Gastroesophageal sphincter (tissue), 4 donors: ENCODE data around the gene SLC36A2. TPM values are rescaled to one million over a fixed set of nuclear protein-coding genes. Genes with fewer than 3 reads are reported as not detected.

Experiments used
- ATAC-seq: fragments of 150-250 bp; one replicate; pipeline ENCODE4 v1.9.1; 2016; ENCODE audit warnings: mild to moderate bottlenecking, moderate library complexity
- H3K27ac ChIP-seq, 4 donors: fragments of 200-600 bp; sonication (generic) in 3 of 4; 1 replicate in 3 of 4; 2 replicates in 1 of 4; pipeline ENCODE4 v1.5.1; 2016 to 2019
- H3K27me3 ChIP-seq: fragments of 200-600 bp; sonication (generic); one replicate; pipeline ENCODE4 v1.5.1; 2019
- H3K36me3 ChIP-seq, 2 donors: fragments of 200-600 bp; sonication (generic); one replicate each; pipeline ENCODE4 v1.5.1; 2019; ENCODE audit warnings: control low read depth in 1 of 2
- H3K4me1 ChIP-seq, 3 donors: fragments of 200-600 bp; sonication (generic); 1 replicate in 2 of 3; 2 replicates in 1 of 3; pipeline ENCODE4 v1.5.1; 2016 to 2019; ENCODE audit warnings: control low read depth in 2 of 3
- H3K4me3 ChIP-seq, 2 donors: fragments of 200-600 bp; sonication (generic); one replicate each; pipeline ENCODE4 v1.5.1; 2019; ENCODE audit warnings: mild to moderate bottlenecking in 1 of 2, moderate library complexity in 1 of 2
- H3K9me3 ChIP-seq, 3 donors: fragments of 200-600 bp; sonication (generic); one replicate each; pipeline ENCODE4 v1.5.1; 2017 to 2019; ENCODE audit warnings: control low read depth in 2 of 3
- EP300 ChIP-seq: sonication (generic); formaldehyde crosslinking; IDR thresholded peaks from one replicate; pipeline ENCODE4 v1.6.1; 2017; ENCODE audit warnings: antibody characterized with exemption, mild to moderate bottlenecking
- POLR2A ChIP-seq, 2 donors: fragments of 450-650 bp; IDR thresholded peaks; one replicate each; pipeline ENCODE4 v1.6.1; 2017; ENCODE audit warnings: antibody characterized with exemption in 2 of 2, mild to moderate bottlenecking in 2 of 2, moderate library complexity in 1 of 2
- POLR2AphosphoS5 ChIP-seq: sonication (generic); formaldehyde crosslinking; IDR thresholded peaks from one replicate; pipeline ENCODE4 v1.6.1; 2017; ENCODE audit warnings: antibody characterized with exemption
- WGBS, 2 donors: methylation state at CpG; one replicate each; pipeline ENCODE4 v1.1.5; 2018; ENCODE audit warnings: low coverage in 1 of 2; 5-methylcytosine and 5-hydroxymethylcytosine counted together
- total RNA-seq, 4 donors: library from RNA; depleted of rRNA; stranded (reverse); fragments of >200 nt; gene quantifications; one replicate each; pipeline ENCODE4 v1.1.0, GENCODE V29; 2016
- TF ChIP-seq, protein P1 (sequence below), 4 experiments: fragments of 200-600 bp in 2 of 4; fragments of 450-650 bp in 2 of 4; sonication (generic) in 1 of 4; IDR thresholded peaks; one replicate each; pipeline ENCODE4 v1.5.1; 2017 to 2019; ENCODE audit warnings: antibody characterized with exemption in 4 of 4, mild to moderate bottlenecking in 2 of 4, moderate library complexity in 2 of 4

SLC36A2 gene
- total RNA-seq, 4 donors from 2014 or later = not detected

- 12 to 32% methylated on average over 7 of the region's 8 CpGs for WGBS, 2 donors
- Histone ChIP-seq H3K4me1 (peaks cover 0 to 12% (median 0%) of the 10 kb centered on the region in 3 donors), H3K9me3 (no peaks in the 10 kb centered on the region), H3K27me3 (peaks cover 12% of the 10 kb centered on the region), H3K4me3 (no peak overlapping the region), H3K36me3 (no peaks in the 10 kb centered on the region), H3K27ac (no peak overlapping the region)
- no peak for TF ChIP-seq POLR2AphosphoS5
- TF ChIP-seq EP300 = no peak
- no peak for TF ChIP-seq POLR2A (IDR thresholded peaks at IDR 0.05)
- TF ChIP-seq, protein P1, sequence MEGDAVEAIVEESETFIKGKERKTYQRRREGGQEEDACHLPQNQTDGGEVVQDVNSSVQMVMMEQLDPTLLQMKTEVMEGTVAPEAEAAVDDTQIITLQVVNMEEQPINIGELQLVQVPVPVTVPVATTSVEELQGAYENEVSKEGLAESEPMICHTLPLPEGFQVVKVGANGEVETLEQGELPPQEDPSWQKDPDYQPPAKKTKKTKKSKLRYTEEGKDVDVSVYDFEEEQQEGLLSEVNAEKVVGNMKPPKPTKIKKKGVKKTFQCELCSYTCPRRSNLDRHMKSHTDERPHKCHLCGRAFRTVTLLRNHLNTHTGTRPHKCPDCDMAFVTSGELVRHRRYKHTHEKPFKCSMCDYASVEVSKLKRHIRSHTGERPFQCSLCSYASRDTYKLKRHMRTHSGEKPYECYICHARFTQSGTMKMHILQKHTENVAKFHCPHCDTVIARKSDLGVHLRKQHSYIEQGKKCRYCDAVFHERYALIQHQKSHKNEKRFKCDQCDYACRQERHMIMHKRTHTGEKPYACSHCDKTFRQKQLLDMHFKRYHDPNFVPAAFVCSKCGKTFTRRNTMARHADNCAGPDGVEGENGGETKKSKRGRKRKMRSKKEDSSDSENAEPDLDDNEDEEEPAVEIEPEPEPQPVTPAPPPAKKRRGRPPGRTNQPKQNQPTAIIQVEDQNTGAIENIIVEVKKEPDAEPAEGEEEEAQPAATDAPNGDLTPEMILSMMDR (IDR thresholded peaks at IDR 0.05) = no peak
- no peak for ATAC-seq
These were observed 1.4 kb downstream of the SLC36A2 start for GRCh38 chr5:151345808-151346478.

DNA sequence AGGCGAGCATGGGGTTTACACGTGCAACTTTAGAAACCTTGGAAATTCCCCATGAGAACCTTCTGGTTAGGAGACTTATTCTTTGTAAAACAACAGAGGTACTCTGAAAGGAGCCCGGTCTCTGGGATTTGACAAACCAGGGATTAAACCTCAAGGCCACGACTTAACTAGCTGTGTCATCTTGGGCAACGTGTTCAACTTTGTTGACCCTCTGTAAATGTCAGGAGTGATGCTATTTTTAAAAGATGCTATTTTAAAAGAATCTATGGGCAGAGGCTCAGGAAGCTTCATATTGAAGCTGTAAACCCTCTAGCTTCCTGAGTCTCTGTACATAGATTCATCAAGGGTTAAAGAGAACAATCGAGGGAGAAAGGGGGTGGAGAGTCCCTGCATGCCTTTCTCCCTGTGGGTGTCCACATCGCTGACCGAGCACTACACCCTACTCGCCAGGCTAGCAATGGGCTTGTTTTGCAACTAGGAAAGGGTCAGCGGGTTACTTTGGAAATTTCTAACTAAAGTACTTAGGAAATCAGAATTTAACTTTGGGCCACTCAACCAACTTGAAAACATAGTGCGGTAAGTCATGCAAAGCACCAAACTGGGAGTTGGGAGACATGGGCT is 2.1 kb downstream of the SLC36A2 start:
- Histone ChIP-seq H3K4me3 (no peak overlapping the region), H3K4me1 (peaks cover 0 to 12% (median 0%) of the 10 kb centered on the region in 3 donors), H3K9me3 (no peaks in the 10 kb centered on the region), H3K36me3 (no peaks in the 10 kb centered on the region), H3K27me3 (peaks cover 12% of the 10 kb centered on the region), H3K27ac (no peak overlapping the region)
- WGBS, 2 donors = 21 to 31% methylated on average over 10 to 11 of the region's 11 CpGs
- ATAC-seq = no peak
- TF ChIP-seq EP300 = no peak
- TF ChIP-seq POLR2AphosphoS5 = no peak
- TF ChIP-seq, protein P1 (IDR thresholded peaks at IDR 0.05) = no peak
- TF ChIP-seq POLR2A (IDR thresholded peaks at IDR 0.05) = no peak

DNA sequence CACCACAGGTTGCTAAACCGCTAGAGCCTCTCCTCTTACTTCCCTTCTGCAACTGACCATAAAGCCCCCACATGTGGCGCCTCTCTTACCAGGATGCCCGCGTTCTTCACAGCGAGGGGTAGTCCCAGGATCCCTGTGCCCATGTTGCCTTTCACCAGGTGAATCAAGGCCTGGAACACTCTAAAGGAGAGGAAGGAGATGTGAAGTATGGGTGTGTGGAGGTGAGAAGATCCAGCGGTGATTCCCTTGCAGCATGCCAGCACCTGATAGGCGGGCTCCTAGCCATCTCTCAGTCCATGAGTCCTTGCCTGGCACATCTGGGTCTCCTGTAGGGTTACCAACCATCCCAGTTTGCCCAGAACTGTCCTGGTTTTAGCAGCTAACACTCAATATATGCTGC is 3.3 kb downstream of the SLC36A2 start:
- TF ChIP-seq, protein P1 (IDR thresholded peaks at IDR 0.05) = no peak
- TF ChIP-seq EP300 (no peak), POLR2A (IDR thresholded peaks at IDR 0.05) (no peak), POLR2AphosphoS5 (no peak)
- no peak overlapping the region for H3K27ac ChIP-seq
- 93% methylated on average over 2 of the region's 7 CpGs; no CpG with 5 or more reads in 1 of the 2 donors for WGBS, 2 donors

DNA sequence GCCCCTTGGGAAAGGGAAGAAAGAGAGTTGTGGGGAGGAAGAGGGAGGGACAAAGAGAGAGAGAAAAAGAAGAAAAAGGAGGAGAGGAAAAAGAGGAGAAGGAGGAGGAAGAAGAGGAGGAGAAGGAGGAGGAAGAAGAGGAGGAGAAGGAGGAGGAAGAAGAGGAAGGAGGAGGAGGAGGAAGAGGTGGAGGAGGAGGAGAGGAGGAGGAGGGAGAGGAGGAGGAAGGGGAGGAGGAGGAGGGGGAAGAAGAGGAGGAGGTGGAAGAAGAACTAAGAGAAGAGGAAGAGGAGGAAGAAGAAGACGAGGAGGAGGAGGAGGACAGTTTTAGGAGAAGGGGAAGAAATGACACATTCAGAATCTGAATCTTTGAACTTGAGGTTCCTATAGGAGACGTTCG is 7.4 kb downstream of the SLC36A2 start:
- Histone ChIP-seq H3K36me3 (no peaks in the 10 kb centered on the region), H3K4me1 (no peaks in the 10 kb centered on the region), H3K27ac (no peak overlapping the region), H3K27me3 (peaks cover 12% of the 10 kb centered on the region), H3K9me3 (no peaks in the 10 kb centered on the region), H3K4me3 (no peak overlapping the region)
- TF ChIP-seq, protein P1 (IDR thresholded peaks at IDR 0.05) = no peak
- no peak for TF ChIP-seq POLR2A (IDR thresholded peaks at IDR 0.05)
- no peak for TF ChIP-seq EP300
- TF ChIP-seq POLR2AphosphoS5 = no peak
- 71 to 89% methylated on average over 3 of the region's 3 CpGs for WGBS, 2 donors
- no peak for ATAC-seq

More for the DNA sequence above, 3.3 kb downstream of the SLC36A2 start:
- Histone ChIP-seq H3K4me3 (no peak overlapping the region), H3K4me1 (peaks cover 0 to 12% (median 0%) of the 10 kb centered on the region in 3 donors), H3K27me3 (peaks cover 12% of the 10 kb centered on the region), H3K36me3 (no peaks in the 10 kb centered on the region), H3K9me3 (no peaks in the 10 kb centered on the region)
- ATAC-seq = no peak

DNA sequence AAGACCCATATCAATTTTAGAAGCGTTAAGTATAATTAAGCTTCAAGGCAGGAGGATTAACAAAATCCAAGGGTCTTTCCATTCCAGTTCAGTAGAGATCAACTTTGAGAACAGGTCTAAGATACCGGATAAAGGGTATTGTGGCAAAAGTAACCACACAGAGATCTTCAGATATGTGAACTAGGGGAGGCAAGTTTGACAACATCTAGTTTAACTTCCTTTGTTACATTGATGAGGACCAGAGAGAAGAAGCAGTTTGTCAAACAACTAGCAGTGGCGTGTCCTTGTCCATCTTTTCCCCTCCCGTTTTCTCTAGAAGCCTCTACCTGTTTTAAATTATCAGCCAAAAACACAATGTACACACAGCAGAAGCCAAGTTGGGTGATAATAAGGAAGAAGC is 8.6 kb downstream of the SLC36A2 start:
- TF ChIP-seq POLR2AphosphoS5 (no peak), EP300 (no peak), POLR2A (IDR thresholded peaks at IDR 0.05) (no peak)
- TF ChIP-seq, protein P1 (IDR thresholded peaks at IDR 0.05) = no peak
- H3K27ac ChIP-seq = no peak overlapping the region
- no peak overlapping the region for H3K4me3 ChIP-seq
- no peaks in the 10 kb centered on the region for H3K36me3 ChIP-seq
- 76 to 82% methylated on average over 2 to 4 of the region's 4 CpGs for WGBS, 2 donors
- peaks cover 12% of the 10 kb centered on the region for H3K27me3 ChIP-seq
- H3K9me3 ChIP-seq = no peaks in the 10 kb centered on the region
- no peaks in the 10 kb centered on the region for H3K4me1 ChIP-seq
- ATAC-seq = no peak
